Measurements from ENCODE around the gene BPIFB4.
"Not testable (repeated sequence)": the region's sequence is repeated elsewhere in the genome, so short reads cannot be mapped to it uniquely, and the experiment has no call there.

The BPIFB4 gene

DNA sequence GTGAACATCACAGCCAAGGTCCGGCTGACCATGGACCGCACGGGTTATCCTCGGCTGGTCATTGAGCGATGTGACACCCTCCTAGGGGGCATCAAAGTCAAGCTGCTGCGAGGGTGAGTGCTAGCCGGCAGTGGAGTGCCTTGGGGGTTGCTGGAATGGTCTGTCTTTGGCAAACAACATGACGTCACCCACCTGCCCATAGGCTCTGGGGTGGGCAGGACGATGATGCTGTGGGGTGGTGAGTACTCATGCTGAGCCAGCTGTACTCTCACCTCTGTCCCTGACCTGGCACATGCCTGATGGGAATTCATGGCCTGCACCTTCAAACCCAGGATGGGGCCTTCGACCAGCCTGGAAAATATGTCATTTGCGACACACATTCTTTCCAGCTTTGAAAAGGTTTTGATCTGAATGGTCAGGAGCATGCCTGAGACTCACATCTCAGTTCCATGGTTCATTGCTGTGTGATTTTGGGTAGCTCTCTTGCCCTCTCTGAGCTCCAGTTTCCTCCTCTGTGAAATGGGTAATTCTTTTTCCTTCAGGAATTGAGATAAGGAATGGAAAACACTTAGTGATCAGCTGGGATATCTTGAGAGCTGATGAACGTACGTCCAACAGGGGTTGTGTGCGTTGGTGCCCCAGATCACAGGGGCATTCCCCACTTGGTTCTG is 6.7 kb downstream of the BPIFB4 start:
- no peaks in the 10 kb centered on the region for H3K27me3 ChIP-seq (ENCODE audit: insufficient read depth, low read length)

DNA sequence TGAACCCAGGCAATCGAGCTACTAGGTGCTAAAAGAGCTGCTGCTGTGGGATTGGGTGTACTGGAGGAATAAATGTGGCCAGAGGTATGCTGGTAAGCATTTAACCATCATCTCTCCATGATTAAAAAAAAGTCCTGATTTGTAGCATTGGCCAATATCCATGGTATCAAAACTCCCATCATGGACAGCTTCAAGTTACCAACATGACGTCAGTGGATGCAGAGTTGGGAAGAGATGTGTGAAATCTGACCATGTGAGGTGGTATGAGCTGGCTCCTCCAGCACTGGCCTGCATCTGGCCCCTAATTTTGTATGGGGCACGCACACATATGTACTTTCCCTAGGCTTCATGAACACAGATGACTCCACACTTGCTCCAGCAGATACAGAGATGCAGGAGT is 11.7 kb downstream of the BPIFB4 start:
- Histone ChIP-seq H3K36me3 (ENCODE audit: insufficient read depth, low read length) (no peaks in the 10 kb centered on the region), H3K9ac (ENCODE audit: low read depth, low read length) (no peak overlapping the region), H3K27ac (ENCODE audit: low read depth, low read length) (no peak overlapping the region), H3K4me3 (ENCODE audit: low read length) (no peak overlapping the region), H3K4me1 (ENCODE audit: insufficient read depth, low read length) (no peaks in the 10 kb centered on the region), H3K9me3 (ENCODE audit: insufficient read depth, low read depth, low read length) (no peaks in the 10 kb centered on the region), H3K27me3 (ENCODE audit: insufficient read depth, low read length) (no peaks in the 10 kb centered on the region)
- WGBS: 88% methylated on average over 3 of the region's 3 CpGs

More for the DNA sequence above, 6.7 kb downstream of the BPIFB4 start:
- Histone ChIP-seq H3K36me3 (ENCODE audit: insufficient read depth, low read length) (no peaks in the 10 kb centered on the region), H3K4me1 (ENCODE audit: insufficient read depth, low read length) (no peaks in the 10 kb centered on the region), H3K27ac (ENCODE audit: low read depth, low read length) (no peak overlapping the region), H3K9me3 (ENCODE audit: insufficient read depth, low read depth, low read length) (no peaks in the 10 kb centered on the region), H3K4me3 (ENCODE audit: low read length) (no peak overlapping the region), H3K9ac (ENCODE audit: low read depth, low read length) (no peak overlapping the region)
- 91% methylated on average over 14 of the region's 14 CpGs for WGBS

DNA sequence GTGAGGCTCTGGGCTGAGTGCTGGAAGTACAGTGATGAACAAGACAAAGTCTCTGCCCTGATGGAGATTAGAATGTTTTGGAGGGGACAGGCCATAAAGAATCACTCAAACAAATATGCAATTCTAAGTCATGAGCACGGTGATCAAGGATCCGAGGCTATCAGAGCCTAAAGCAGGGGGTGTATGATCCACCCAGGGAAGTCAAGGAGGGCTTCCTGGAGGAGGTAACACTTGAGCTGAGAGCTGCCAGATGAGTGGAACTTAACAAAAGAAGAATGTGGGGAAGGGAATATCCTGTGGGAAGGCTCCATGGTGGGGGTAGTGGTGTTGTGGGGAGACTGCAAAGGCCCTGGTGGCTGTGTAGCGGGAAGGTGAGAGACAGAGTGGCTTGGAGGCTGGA is 12.2 kb downstream of the BPIFB4 start:
- H3K9ac ChIP-seq (ENCODE audit: low read depth, low read length): no peak overlapping the region
- no peak overlapping the region for H3K4me3 ChIP-seq (ENCODE audit: low read length)
- no peak overlapping the region for H3K27ac ChIP-seq (ENCODE audit: low read depth, low read length)
- no peaks in the 10 kb centered on the region for H3K36me3 ChIP-seq (ENCODE audit: insufficient read depth, low read length)
- WGBS: 86% methylated on average over 3 of the region's 3 CpGs
- no peaks in the 10 kb centered on the region for H3K4me1 ChIP-seq (ENCODE audit: insufficient read depth, low read length)
- H3K27me3 ChIP-seq (ENCODE audit: insufficient read depth, low read length): no peaks in the 10 kb centered on the region
- H3K9me3 ChIP-seq (ENCODE audit: insufficient read depth, low read depth, low read length): no peaks in the 10 kb centered on the region

DNA sequence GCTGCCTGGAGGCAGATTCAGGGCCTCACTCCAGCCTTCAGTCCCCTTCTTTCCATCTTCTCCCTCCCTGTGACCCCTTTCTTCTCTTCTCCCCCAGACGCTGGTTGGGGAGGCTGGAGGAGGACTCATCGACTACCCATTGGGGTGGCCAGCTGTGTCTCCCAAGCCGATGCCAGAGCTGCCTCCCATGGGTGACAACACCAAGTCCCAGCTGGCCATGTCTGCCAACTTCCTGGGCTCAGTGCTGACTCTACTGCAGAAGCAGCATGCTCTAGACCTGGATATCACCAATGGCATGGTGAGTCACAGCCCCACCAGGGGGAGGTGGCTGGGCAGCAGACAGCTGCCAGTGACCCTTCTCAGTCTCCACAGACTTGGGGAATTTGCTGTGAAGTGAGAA is 12.9 kb downstream of the BPIFB4 start:
- no peaks in the 10 kb centered on the region for H3K9me3 ChIP-seq (ENCODE audit: insufficient read depth, low read depth, low read length)
- H3K4me1 ChIP-seq (ENCODE audit: insufficient read depth, low read length): no peaks in the 10 kb centered on the region
- no peak overlapping the region for H3K27ac ChIP-seq (ENCODE audit: low read depth, low read length)
- H3K9ac ChIP-seq (ENCODE audit: low read depth, low read length): no peak overlapping the region
- WGBS: 86% methylated on average over 3 of the region's 3 CpGs
- no peaks in the 10 kb centered on the region for H3K36me3 ChIP-seq (ENCODE audit: insufficient read depth, low read length)
- H3K27me3 ChIP-seq (ENCODE audit: insufficient read depth, low read length): no peaks in the 10 kb centered on the region
- H3K4me3 ChIP-seq (ENCODE audit: low read length): no peak overlapping the region

DNA sequence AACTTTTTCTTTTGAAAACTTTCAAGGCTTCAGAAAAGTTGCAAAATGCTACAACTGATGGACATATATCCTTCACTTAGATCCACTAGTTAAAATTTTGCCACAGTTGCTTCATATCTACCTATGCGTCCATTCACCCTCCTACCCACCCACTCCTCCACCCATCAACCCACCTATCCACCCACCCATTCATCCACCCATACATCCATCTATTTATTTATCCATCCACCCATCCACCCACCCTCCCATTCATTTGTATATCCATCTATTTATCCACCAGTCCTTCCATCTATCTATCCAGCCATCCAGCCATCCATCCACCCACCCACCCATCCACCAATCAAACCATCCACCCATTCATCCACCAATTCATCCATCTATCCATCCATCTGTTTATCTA is 13.6 kb downstream of the BPIFB4 start:
- no peaks in the 10 kb centered on the region for H3K9me3 ChIP-seq (ENCODE audit: insufficient read depth, low read depth, low read length)
- H3K27me3 ChIP-seq (ENCODE audit: insufficient read depth, low read length): no peaks in the 10 kb centered on the region
- no peak overlapping the region for H3K27ac ChIP-seq (ENCODE audit: low read depth, low read length)
- no peak overlapping the region for H3K4me3 ChIP-seq (ENCODE audit: low read length)
- H3K4me1 ChIP-seq (ENCODE audit: insufficient read depth, low read length): no peaks in the 10 kb centered on the region
- no peaks in the 10 kb centered on the region for H3K36me3 ChIP-seq (ENCODE audit: insufficient read depth, low read length)
- 84% methylated on average over 1 of the region's 1 CpG for WGBS
- H3K9ac ChIP-seq (ENCODE audit: low read depth, low read length): no peak overlapping the region

DNA sequence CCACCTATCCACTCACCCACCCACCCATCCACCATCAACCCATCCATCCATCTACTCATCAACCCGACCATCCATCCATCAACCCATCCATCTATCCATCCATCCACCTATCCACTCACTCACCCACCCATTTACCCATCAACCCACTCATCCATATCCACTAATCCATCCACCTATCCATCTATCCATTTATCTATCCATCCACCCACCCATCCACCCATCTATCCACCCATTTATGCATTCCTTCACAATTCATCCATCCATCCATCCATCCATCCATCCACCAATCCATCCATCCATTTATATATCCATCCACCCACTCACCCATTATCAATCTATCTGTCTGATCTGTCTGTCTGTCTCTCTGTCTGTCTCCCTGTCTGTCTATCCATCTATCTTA is 14.1 kb downstream of the BPIFB4 start:
- no peak overlapping the region for H3K4me3 ChIP-seq (ENCODE audit: low read length)
- H3K4me1 ChIP-seq (ENCODE audit: insufficient read depth, low read length): no peaks in the 10 kb centered on the region
- no peak overlapping the region for H3K27ac ChIP-seq (ENCODE audit: low read depth, low read length)
- no peaks in the 10 kb centered on the region for H3K27me3 ChIP-seq (ENCODE audit: insufficient read depth, low read length)
- no peaks in the 10 kb centered on the region for H3K36me3 ChIP-seq (ENCODE audit: insufficient read depth, low read length)
- 70% methylated on average over 1 of the region's 1 CpG for WGBS
- H3K9me3 ChIP-seq (ENCODE audit: insufficient read depth, low read depth, low read length): no peaks in the 10 kb centered on the region
- H3K9ac ChIP-seq (ENCODE audit: low read depth, low read length): no peak overlapping the region

DNA sequence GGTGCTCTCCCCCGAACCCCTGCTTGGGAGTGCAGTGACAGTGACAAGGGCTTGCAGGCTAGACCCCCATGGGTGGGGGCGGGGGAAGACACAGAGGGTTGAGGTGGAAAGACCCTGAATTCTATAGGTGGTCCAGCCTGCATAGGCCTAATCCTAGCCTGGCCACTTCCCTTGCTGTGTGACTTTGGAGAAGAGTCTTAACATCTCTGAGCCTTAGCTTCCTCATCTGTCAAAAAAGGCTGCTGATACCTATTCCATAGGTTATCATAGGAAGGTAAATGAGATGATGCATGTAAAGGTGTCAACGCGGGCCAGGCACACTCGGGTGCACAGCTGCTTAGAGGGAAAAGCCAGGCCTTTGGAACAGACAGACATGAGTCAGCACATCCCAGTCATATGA is 15.8 kb downstream of the BPIFB4 start:
- H3K4me3 ChIP-seq (ENCODE audit: low read length): no peak overlapping the region
- H3K27ac ChIP-seq (ENCODE audit: low read depth, low read length): no peak overlapping the region
- no peaks in the 10 kb centered on the region for H3K4me1 ChIP-seq (ENCODE audit: insufficient read depth, low read length)
- H3K36me3 ChIP-seq (ENCODE audit: insufficient read depth, low read length): no peaks in the 10 kb centered on the region
- no peaks in the 10 kb centered on the region for H3K9me3 ChIP-seq (ENCODE audit: insufficient read depth, low read depth, low read length)
- WGBS: 93% methylated on average over 5 of the region's 5 CpGs
- no peak overlapping the region for H3K9ac ChIP-seq (ENCODE audit: low read depth, low read length)
- H3K27me3 ChIP-seq (ENCODE audit: insufficient read depth, low read length): no peaks in the 10 kb centered on the region

DNA sequence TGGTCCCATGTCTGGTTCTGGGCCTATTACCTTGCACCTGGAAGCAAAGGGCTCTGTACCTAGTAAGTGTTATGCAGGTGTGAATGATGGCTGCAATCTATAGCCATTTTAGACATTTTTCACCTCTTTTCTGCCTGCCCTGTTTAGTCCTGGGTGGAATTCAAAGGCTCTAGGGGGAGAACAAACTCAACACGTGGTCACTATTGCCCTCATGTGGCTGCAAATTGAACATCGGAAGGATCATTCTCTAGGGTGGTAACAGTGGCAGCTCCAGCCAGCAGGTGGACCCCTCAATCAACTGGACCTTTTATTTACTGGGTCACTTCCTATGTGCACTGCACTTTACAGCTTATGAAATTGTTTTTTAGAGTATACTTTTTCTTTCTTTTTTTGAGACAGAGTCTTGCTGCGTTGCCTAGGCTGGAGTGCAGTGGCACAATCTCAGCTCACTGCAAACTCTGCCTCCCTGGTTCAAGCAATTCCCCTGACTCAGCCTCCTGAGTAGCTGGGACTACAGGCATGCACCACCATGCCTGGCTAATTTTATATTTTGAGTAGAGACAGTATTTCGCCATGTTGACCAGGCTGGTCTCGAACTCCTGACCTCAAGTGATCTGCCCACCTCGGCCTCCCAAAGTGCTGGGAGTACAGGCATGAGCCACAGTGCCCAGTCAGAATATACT is 16.6 kb downstream of the BPIFB4 start:
- H3K27ac ChIP-seq (ENCODE audit: low read depth, low read length); H3K9me3 ChIP-seq (ENCODE audit: insufficient read depth, low read depth, low read length); H3K4me3 ChIP-seq (ENCODE audit: low read length); H3K4me1 ChIP-seq (ENCODE audit: insufficient read depth, low read length); H3K27me3 ChIP-seq (ENCODE audit: insufficient read depth, low read length); H3K9ac ChIP-seq (ENCODE audit: low read depth, low read length); H3K36me3 ChIP-seq (ENCODE audit: insufficient read depth, low read length): not testable (repeated sequence)
- WGBS: 35% methylated on average over 6 of the region's 6 CpGs

DNA sequence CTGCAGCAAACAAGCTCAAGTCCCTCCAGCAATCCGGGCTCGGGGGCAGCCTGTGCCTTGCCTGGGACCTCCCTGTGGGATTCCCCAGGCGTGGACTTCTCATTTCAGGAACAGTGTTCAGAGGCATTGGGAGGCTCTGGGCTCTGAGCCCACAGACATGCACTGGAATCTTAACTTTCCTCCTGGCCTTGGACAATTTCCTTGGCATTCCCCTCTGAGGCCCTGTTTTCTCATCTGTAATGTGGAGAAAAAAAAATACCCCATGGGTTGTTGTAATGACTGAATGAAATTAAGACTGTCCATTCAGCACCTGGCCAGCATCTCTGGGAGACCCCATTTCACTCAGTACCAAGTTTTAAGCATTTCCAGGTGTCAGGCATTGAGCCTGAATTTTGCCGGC is 17.6 kb downstream of the BPIFB4 start:
- Histone ChIP-seq H3K36me3 (ENCODE audit: insufficient read depth, low read length) (no peaks in the 10 kb centered on the region), H3K27ac (ENCODE audit: low read depth, low read length) (no peak overlapping the region), H3K4me3 (ENCODE audit: low read length) (no peak overlapping the region), H3K27me3 (ENCODE audit: insufficient read depth, low read length) (no peaks in the 10 kb centered on the region), H3K4me1 (ENCODE audit: insufficient read depth, low read length) (no peaks in the 10 kb centered on the region), H3K9ac (ENCODE audit: low read depth, low read length) (no peak overlapping the region), H3K9me3 (ENCODE audit: insufficient read depth, low read depth, low read length) (no peaks in the 10 kb centered on the region)
- 92% methylated on average over 4 of the region's 4 CpGs for WGBS

DNA sequence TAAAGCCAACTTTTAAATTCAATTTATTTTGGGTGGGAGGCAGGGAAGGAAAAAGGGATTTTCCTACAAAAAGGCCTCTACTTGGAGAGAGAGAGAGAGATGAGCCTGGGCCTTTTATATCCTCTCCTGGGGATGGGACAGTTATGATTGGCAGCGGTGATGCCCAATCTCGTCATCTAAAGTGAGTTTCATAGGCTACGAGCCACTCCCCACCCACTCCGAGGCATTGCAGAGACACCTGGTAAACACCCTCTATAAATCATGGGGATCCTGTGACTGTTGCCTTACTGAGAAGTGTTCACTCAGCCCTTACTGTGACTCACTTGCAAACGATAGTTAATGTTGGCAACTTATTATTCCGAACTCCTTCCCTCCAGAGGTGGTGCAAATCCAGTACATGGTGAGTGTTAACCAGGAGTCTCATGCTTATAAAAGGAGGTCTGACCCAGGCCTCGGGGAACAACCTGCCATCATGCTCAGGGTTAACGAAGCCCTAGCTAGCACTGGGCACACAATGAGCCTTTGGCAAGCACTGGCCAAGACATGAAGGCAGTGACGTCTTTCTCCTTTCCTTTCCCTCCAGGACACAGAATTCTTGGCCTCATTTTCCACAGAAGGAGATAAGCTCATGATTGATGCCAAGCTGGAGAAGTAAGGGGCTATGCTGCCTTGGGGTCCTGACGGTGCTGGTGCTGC is 20.5 kb downstream of the BPIFB4 start:
- 86% methylated on average over 10 of the region's 10 CpGs for WGBS
- Histone ChIP-seq H3K9ac (ENCODE audit: low read depth, low read length) (no peak overlapping the region), H3K27me3 (ENCODE audit: insufficient read depth, low read length) (no peaks in the 10 kb centered on the region)

DNA sequence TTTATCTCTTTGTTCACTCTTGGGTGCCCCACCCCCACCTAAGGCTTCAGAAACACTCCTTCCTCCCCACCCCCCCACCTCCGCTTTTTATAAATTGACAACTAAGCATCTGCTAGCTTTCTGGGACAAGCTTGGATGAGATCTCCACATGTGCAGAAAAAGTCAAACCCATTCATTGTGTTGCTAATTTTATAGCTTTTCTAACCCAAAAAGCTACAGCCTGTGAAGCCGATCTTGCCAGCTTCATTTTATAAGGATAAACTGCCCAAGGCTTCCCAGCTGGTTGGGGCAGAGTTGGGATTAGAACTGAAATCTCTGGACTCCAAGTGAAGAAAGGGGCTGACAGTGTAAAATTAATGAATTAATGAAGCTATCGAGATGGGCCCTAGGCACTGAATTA is 24.1 kb downstream of the BPIFB4 start:
- H3K9ac ChIP-seq (ENCODE audit: low read depth, low read length): no peak overlapping the region
- no peaks in the 10 kb centered on the region for H3K36me3 ChIP-seq (ENCODE audit: insufficient read depth, low read length)
- H3K27me3 ChIP-seq (ENCODE audit: insufficient read depth, low read length): no peaks in the 10 kb centered on the region
- no peak overlapping the region for H3K4me3 ChIP-seq (ENCODE audit: low read length)
- WGBS: 69% methylated on average over 3 of the region's 3 CpGs
- no peak overlapping the region for H3K27ac ChIP-seq (ENCODE audit: low read depth, low read length)
- peaks cover 4% of the 10 kb centered on the region; the same call in 1 of the 2 replicates for H3K4me1 ChIP-seq (ENCODE audit: insufficient read depth, low read length)
- H3K9me3 ChIP-seq (ENCODE audit: insufficient read depth, low read depth, low read length): no peaks in the 10 kb centered on the region

More for the DNA sequence above, 20.5 kb downstream of the BPIFB4 start:
- H3K4me3 ChIP-seq (ENCODE audit: low read length): no peak overlapping the region
- H3K4me1 ChIP-seq (ENCODE audit: insufficient read depth, low read length): peaks cover 4% of the 10 kb centered on the region; the same call in 1 of the 2 replicates
- no peaks in the 10 kb centered on the region for H3K9me3 ChIP-seq (ENCODE audit: insufficient read depth, low read depth, low read length)
- no peak overlapping the region for H3K27ac ChIP-seq (ENCODE audit: low read depth, low read length)
- no peaks in the 10 kb centered on the region for H3K36me3 ChIP-seq (ENCODE audit: insufficient read depth, low read length)
